ENCODE measurements around the gene SLC3A2. TPM values are rescaled to one million over a fixed set of nuclear protein-coding genes. Genes with fewer than 3 reads are reported as not detected.

SLC3A2 gene
- total and polyA plus RNA-seq, 2 donors (not counting 1 experiment from before 2014, with no cell fraction given) = 91.2 to 441 TPM

GRCh38 chr11:62895501-62895900, 14.8 kb downstream of the SLC3A2 start:
- H3K36me3 ChIP-seq (ENCODE audit: control insufficient read depth, insufficient read depth, low read length) = no peaks in the 10 kb centered on the region
- H3K4me3 ChIP-seq (replicated peaks in 1 of 4; ENCODE audit: control extremely low read depth in 1 of 4, insufficient read depth in 1 of 4, low read depth in 3 of 4, low read length in 4 of 4) = no peak overlapping the region
- no peaks in the 10 kb centered on the region for H3K4me1 ChIP-seq (ENCODE audit: control insufficient read depth, extremely low read depth, insufficient read depth, low read length)
- H3K27me3 ChIP-seq (ENCODE audit: control insufficient read depth, insufficient read depth, low read length) = peaks cover 3% of the 10 kb centered on the region
- DNase-seq (ENCODE audit: low read depth in 2 of 2) = no peak
- no peak overlapping the region for H3K9ac ChIP-seq (ENCODE audit: insufficient read depth, low read length)
- no peak overlapping the region for H3K4me2 ChIP-seq (ENCODE audit: extremely low read depth, insufficient read depth, low read length)
- H3K79me2 ChIP-seq (ENCODE audit: control insufficient read depth, insufficient read depth, low read length) = no peaks in the 10 kb centered on the region
- TF ChIP-seq EZH2 (IDR thresholded peaks at IDR 0.05; ENCODE audit: low read length, missing control alignments) (no peak), CTCF (conservative IDR thresholded peaks at IDR 0.05 in 1 of 2, IDR thresholded peaks at IDR 0.05 in 1 of 2; ENCODE audit: low read depth in 1 of 2, low read length in 2 of 2) (no peak)
- H4K20me1 ChIP-seq (ENCODE audit: control insufficient read depth, extremely low read depth, insufficient read depth, low read length) = no peaks in the 10 kb centered on the region
- no peaks in the 10 kb centered on the region for H3K9me3 ChIP-seq (ENCODE audit: control insufficient read depth, insufficient read depth, low read depth, low read length)
- H3K27ac ChIP-seq (ENCODE audit: insufficient read depth, low read length) = no peak overlapping the region
- no peak overlapping the region for H2AFZ ChIP-seq (ENCODE audit: low read length)

GRCh38 chr11:62896049-62896448, 15.4 kb downstream of the SLC3A2 start:
- Histone ChIP-seq H4K20me1 (ENCODE audit: control insufficient read depth, extremely low read depth, insufficient read depth, low read length) (no peaks in the 10 kb centered on the region), H3K4me1 (ENCODE audit: control insufficient read depth, extremely low read depth, insufficient read depth, low read length) (no peaks in the 10 kb centered on the region), H3K27ac (ENCODE audit: insufficient read depth, low read length) (no peak overlapping the region), H3K27me3 (ENCODE audit: control insufficient read depth, insufficient read depth, low read length) (peaks cover 3% of the 10 kb centered on the region), H3K9me3 (ENCODE audit: control insufficient read depth, insufficient read depth, low read depth, low read length) (no peaks in the 10 kb centered on the region), H3K9ac (ENCODE audit: insufficient read depth, low read length) (no peak overlapping the region), H3K4me3 (replicated peaks in 1 of 4; ENCODE audit: control extremely low read depth in 1 of 4, insufficient read depth in 1 of 4, low read depth in 3 of 4, low read length in 4 of 4) (no peak overlapping the region), H3K36me3 (ENCODE audit: control insufficient read depth, insufficient read depth, low read length) (no peaks in the 10 kb centered on the region), H2AFZ (ENCODE audit: low read length) (no peak overlapping the region), H3K79me2 (ENCODE audit: control insufficient read depth, insufficient read depth, low read length) (no peaks in the 10 kb centered on the region), H3K4me2 (ENCODE audit: extremely low read depth, insufficient read depth, low read length) (no peak overlapping the region)
- DNase-seq (ENCODE audit: low read depth in 2 of 2) = no peak
- TF ChIP-seq EZH2 (IDR thresholded peaks at IDR 0.05; ENCODE audit: low read length, missing control alignments) = no peak
- no peak for TF ChIP-seq CTCF (conservative IDR thresholded peaks at IDR 0.05 in 1 of 2, IDR thresholded peaks at IDR 0.05 in 1 of 2; ENCODE audit: low read depth in 1 of 2, low read length in 2 of 2)

GRCh38 chr11:62897311-62897710, 16.6 kb downstream of the SLC3A2 start:
- H3K4me2 ChIP-seq (ENCODE audit: extremely low read depth, insufficient read depth, low read length) = no peak overlapping the region
- H3K27ac ChIP-seq (ENCODE audit: insufficient read depth, low read length) = no peak overlapping the region
- H4K20me1 ChIP-seq (ENCODE audit: control insufficient read depth, extremely low read depth, insufficient read depth, low read length) = no peaks in the 10 kb centered on the region
- H3K79me2 ChIP-seq (ENCODE audit: control insufficient read depth, insufficient read depth, low read length) = no peaks in the 10 kb centered on the region
- no peaks in the 10 kb centered on the region for H3K36me3 ChIP-seq (ENCODE audit: control insufficient read depth, insufficient read depth, low read length)
- no peak overlapping the region for H3K9ac ChIP-seq (ENCODE audit: insufficient read depth, low read length)
- no peak overlapping the region for H3K4me3 ChIP-seq (replicated peaks in 1 of 4; ENCODE audit: control extremely low read depth in 1 of 4, insufficient read depth in 1 of 4, low read depth in 3 of 4, low read length in 4 of 4)
- peaks cover 3% of the 10 kb centered on the region for H3K27me3 ChIP-seq (ENCODE audit: control insufficient read depth, insufficient read depth, low read length)
- no peaks in the 10 kb centered on the region for H3K4me1 ChIP-seq (ENCODE audit: control insufficient read depth, extremely low read depth, insufficient read depth, low read length)
- no peaks in the 10 kb centered on the region for H3K9me3 ChIP-seq (ENCODE audit: control insufficient read depth, insufficient read depth, low read depth, low read length)
- TF ChIP-seq EZH2 (IDR thresholded peaks at IDR 0.05; ENCODE audit: low read length, missing control alignments) = no peak
- TF ChIP-seq CTCF (conservative IDR thresholded peaks at IDR 0.05 in 1 of 2, IDR thresholded peaks at IDR 0.05 in 1 of 2; ENCODE audit: low read depth in 1 of 2, low read length in 2 of 2) = no peak
- DNase-seq (ENCODE audit: low read depth in 2 of 2) = no peak
- no peak overlapping the region for H2AFZ ChIP-seq (ENCODE audit: low read length)

All from fibroblast of lung (primary cell).